Lower leg skin (tissue), 4 donors: Measurements from ENCODE around the gene MTHFSD. TPM values are rescaled to one million over a fixed set of nuclear protein-coding genes. Genes with fewer than 3 reads are reported as not detected.

Source experiments
- DNase-seq, 2 donors: peaks; one replicate each; pipeline ENCODE4 v3.0.0-alpha.2; 2019; ENCODE audit warnings: low spot score in 2 of 2
- H3K4me3 ChIP-seq: fragments of 200-600 bp; sonication (generic); 2 replicates; pipeline ENCODE4 v1.5.1; 2017; ENCODE audit warnings: mild to moderate bottlenecking, low read depth; ENCODE audit not compliant: poor library complexity, severe bottlenecking
- POLR2A ChIP-seq, 2 donors: fragments of 450-650 bp; IDR thresholded peaks; one replicate each; pipeline ENCODE4 v1.6.1; 2016 to 2017; ENCODE audit warnings: antibody characterized with exemption in 2 of 2, mild to moderate bottlenecking in 1 of 2, moderate library complexity in 1 of 2
- WGBS, 2 donors: methylation state at CpG; one replicate each; pipeline ENCODE4 v1.1.5; 2018; 5-methylcytosine and 5-hydroxymethylcytosine counted together
- intact Hi-C: fragments of 100-400 bp; cut with DNase I; formaldehyde crosslinking; loops from one replicate; pipeline ENCODE4 v1.15.0; 2023; ENCODE audit warnings: low total_unique reads
- total RNA-seq, 4 donors: library from RNA; depleted of rRNA; stranded (reverse); fragments of >200 nt; gene quantifications; one replicate each; pipeline ENCODE4 v1.1.0, GENCODE V29; 2016
- TF ChIP-seq, protein P1 (sequence below), 3 donors: fragments of 450-650 bp; IDR thresholded peaks; one replicate each; pipeline ENCODE4 v1.5.1; 2016; ENCODE audit warnings: antibody characterized with exemption in 3 of 3, mild to moderate bottlenecking in 3 of 3, moderate library complexity in 2 of 3

Gene MTHFSD
- total RNA-seq, 4 donors from 2014 or later, result 14.5 to 34.8 (median 25.5) TPM

DNA sequence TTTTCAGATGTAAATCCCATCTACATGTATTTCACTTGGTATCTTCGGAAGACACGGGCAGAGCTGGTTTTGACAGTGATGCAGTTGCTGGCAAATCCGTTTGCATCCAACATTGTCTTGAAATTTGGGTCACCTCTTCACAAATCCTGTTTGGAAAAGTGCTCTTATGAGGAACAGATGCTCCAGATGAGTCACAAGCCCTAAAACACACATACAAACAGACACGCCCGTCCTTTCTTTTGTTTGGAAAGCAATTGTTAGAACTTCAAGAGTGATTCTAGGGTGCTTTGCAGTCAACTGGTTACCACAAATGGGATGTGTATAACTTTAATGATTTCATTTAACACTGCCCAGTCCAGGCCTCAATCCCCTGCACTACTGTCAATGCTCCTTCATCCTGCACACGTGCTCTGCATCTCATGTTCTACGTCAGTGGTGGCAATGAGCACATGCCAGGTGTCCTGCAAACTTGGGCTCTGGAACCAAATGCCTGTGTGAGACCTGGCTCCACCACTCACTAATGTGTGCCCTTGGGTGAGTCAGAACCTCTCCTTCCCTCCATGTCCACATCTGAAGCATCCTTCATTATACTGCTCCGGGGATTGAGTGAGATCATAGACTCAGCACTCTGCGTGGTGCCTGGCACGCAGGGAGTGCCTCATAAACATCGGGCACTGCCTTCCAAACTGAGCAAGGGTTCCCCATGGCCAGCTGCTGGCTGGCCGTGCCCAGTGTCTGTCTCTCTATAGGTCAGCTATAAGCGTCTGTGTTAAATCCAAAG is 64.0 kb downstream of the MTHFSD start:
- WGBS, 2 donors, result 65 to 67% methylated on average over 13 of the region's 13 CpGs
- intact Hi-C loops, result no loop called here
- no peak for DNase-seq
- TF ChIP-seq, protein P1, sequence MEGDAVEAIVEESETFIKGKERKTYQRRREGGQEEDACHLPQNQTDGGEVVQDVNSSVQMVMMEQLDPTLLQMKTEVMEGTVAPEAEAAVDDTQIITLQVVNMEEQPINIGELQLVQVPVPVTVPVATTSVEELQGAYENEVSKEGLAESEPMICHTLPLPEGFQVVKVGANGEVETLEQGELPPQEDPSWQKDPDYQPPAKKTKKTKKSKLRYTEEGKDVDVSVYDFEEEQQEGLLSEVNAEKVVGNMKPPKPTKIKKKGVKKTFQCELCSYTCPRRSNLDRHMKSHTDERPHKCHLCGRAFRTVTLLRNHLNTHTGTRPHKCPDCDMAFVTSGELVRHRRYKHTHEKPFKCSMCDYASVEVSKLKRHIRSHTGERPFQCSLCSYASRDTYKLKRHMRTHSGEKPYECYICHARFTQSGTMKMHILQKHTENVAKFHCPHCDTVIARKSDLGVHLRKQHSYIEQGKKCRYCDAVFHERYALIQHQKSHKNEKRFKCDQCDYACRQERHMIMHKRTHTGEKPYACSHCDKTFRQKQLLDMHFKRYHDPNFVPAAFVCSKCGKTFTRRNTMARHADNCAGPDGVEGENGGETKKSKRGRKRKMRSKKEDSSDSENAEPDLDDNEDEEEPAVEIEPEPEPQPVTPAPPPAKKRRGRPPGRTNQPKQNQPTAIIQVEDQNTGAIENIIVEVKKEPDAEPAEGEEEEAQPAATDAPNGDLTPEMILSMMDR (IDR thresholded peaks at IDR 0.05), result no peak
- no peak for TF ChIP-seq POLR2A (IDR thresholded peaks at IDR 0.05)
- no peak overlapping the region for H3K4me3 ChIP-seq

DNA sequence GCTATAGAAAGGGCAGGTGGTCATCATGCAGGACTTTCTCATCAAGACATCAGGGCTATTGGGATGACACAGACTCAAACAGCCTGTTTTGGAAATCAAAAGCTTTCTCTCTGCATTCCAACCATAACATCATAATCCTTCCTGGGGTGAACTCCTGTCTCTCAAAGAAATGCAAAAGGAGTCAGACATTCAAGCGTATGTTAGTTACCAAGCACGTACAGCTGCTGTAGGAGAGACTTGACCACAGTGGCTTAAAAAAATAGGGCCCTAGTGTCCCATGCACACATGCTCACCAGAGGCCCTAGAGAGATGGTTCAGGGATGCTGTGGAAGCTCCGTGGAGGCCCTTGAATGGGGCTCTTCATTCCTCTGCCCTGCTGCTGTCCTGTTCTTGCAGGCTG is 69.3 kb downstream of the MTHFSD start:
- TF ChIP-seq, protein P1 (IDR thresholded peaks at IDR 0.05), result no peak
- no peak for TF ChIP-seq POLR2A (IDR thresholded peaks at IDR 0.05)
- WGBS, 2 donors, result 72 to 85% methylated on average over 3 of the region's 3 CpGs
- no peak overlapping the region for H3K4me3 ChIP-seq
- no peak for DNase-seq
- intact Hi-C loops, result no loop called here

DNA sequence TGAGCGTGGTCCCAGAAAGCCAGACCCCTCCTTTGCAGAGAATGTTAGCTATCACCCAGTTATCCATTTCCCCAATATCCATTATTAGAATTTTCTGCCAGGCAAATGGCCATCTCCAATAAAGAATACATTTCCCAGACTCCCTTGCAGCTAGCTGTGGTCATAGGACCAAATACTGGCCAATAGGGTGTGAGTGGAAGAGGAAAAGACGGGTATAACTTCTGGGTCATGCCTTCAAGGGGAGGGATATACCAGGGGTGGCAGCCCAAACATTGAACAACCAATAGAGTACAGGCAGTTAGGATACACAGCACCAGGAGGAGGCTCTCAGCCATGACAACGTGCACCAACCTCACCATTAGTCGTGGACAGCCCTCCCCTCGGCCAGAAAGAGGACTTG is 70.8 kb downstream of the MTHFSD start:
- no peak overlapping the region for H3K4me3 ChIP-seq
- intact Hi-C loops, result no loop called here
- WGBS, 2 donors, result 72 to 74% methylated on average over 4 to 5 of the region's 5 CpGs
- no peak for DNase-seq
- no peak for TF ChIP-seq POLR2A (IDR thresholded peaks at IDR 0.05)
- TF ChIP-seq, protein P1 (IDR thresholded peaks at IDR 0.05), result no peak

DNA sequence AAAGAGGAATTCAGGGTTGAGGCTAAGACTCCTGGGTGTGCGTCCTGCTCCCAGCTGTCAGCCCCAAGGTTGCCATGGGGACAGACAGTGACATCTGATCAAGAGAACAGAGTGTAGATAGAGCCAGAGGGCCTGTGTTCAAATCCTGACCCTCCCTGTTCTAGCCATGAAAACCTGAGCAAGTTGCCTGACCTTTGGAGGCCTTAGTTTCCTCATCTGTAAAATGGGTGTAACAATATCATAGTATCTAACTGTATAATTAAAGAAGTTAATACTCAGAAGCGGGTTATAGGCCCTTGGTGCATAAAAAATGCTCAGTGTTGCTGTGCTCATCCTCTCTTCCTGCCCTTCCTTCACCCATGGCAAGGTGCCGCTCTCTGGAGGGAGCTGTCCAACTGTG is 73.4 kb downstream of the MTHFSD start:
- no peak for TF ChIP-seq POLR2A (IDR thresholded peaks at IDR 0.05)
- no peak overlapping the region for H3K4me3 ChIP-seq
- WGBS, 2 donors, result 87 to 94% methylated on average over 3 of the region's 3 CpGs
- intact Hi-C loops, result no loop called here
- DNase-seq, result no peak

DNA sequence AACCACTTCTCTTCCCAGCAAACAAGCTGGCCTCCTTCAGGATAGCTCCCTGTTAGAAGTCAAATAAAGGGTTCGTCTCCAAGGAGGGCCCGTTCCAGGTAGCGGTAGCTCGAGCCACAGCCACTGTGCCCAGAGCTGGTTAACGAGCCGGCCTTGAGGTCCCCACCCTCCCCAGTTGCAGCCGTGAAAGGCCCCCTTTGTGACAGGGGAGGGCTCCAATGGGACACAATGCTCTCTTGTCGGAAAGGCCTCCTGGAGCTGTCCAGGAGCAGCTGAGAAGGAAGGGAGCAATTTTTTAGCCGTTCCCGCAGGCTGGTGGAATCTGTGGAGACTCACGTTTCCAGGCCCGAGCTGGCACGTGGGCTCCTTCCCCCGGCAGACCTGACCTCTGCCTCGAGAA is 74.6 kb downstream of the MTHFSD start:
- intact Hi-C loops, result no loop called here
- H3K4me3 ChIP-seq, result no peak overlapping the region
- WGBS, 2 donors, result 65 to 67% methylated on average over 15 of the region's 15 CpGs
- TF ChIP-seq POLR2A (IDR thresholded peaks at IDR 0.05), result no peak
- TF ChIP-seq, protein P1 (IDR thresholded peaks at IDR 0.05), result no peak
- no peak for DNase-seq

Other genes with a start within 250 kb of the MTHFSD start
- gene FOXF1, start 44.7 kb downstream of the MTHFSD start, total RNA-seq, result under 1 TPM in 2 of 4 donors, not detected in 2; 0.10 to 0.45 TPM
- gene FOXC2, start 11.6 kb upstream of the MTHFSD start, total RNA-seq, result under 1 TPM in 3 of 4 donors, not detected in 1; 0.16 to 0.32 (median 0.17) TPM
- gene FOXL1, start 23.3 kb upstream of the MTHFSD start, total RNA-seq, result under 1 TPM in 2 of 4 donors, not detected in 2; 0.23 to 0.49 TPM